ENCODE data around the gene LHFPL4. TPM values are rescaled to one million over a fixed set of nuclear protein-coding genes. Genes with fewer than 3 reads are reported as not detected.
"Not testable (repeated sequence)": the region's sequence is repeated elsewhere in the genome, so short reads cannot be mapped to it uniquely, and the experiment has no call there.

LHFPL4 gene
- total RNA-seq, 2 experiments from 2014 or later = not detected

DNA sequence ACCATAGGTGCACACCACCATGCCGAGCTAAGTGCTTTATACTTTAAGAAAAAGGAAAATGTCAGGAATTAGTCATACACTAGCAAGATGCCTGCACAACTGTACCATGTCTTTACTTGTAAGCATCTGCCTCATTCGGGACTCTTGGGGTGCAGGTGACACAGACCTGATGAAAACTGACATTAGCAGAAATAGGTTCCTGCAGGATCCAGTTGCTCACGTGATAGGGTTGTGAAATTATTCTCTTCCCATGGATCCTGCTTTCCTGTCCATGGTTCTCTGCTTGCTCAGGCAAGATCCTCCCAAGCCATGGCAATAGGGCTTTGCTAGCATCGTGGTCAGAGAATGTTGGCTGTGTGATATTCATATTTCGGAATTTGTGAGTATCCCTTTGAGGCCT lies 10.2 kb upstream of the LHFPL4 start:
- H3K4me1 Mint-ChIP-seq = no peaks in the 10 kb centered on the region
- H3K9me3 Mint-ChIP-seq (ENCODE audit: low read depth) = no peaks in the 10 kb centered on the region
- no peak for ATAC-seq
- H3K36me3 Mint-ChIP-seq = no peaks in the 10 kb centered on the region
- DNase-seq = no peak
- peaks cover 3% of the 10 kb centered on the region for H3K27me3 Mint-ChIP-seq
- H3K4me3 Mint-ChIP-seq = no peak overlapping the region
- H3K27ac Mint-ChIP-seq = no peak overlapping the region
- CTCF ChIA-PET = no interaction called here

DNA sequence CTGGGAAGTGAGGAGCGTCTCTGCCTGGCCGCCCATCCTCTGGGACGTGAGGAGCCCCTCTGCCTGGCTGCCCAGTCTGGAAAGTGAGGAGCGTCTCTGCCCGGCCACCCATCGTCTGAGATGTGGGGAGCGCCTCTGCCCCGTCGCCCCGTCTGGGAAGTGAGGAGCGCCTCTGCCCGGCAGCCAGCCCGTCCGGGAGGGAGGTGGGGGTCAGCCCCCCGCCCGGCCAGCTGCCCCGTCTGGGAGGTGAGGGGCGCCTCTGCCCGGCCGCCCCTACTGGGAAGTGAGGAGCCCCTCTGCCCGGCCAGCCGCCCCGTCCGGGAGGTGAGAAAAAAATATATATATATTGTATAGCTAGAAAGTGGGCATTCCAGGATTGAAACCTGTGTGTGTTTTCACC lies 6.4 kb upstream of the LHFPL4 start:
- H3K9me3 Mint-ChIP-seq (ENCODE audit: low read depth); H3K36me3 Mint-ChIP-seq; H3K27me3 Mint-ChIP-seq; H3K27ac Mint-ChIP-seq; H3K4me1 Mint-ChIP-seq; DNase-seq; ATAC-seq; CTCF ChIA-PET; H3K4me3 Mint-ChIP-seq: not testable (repeated sequence)

DNA sequence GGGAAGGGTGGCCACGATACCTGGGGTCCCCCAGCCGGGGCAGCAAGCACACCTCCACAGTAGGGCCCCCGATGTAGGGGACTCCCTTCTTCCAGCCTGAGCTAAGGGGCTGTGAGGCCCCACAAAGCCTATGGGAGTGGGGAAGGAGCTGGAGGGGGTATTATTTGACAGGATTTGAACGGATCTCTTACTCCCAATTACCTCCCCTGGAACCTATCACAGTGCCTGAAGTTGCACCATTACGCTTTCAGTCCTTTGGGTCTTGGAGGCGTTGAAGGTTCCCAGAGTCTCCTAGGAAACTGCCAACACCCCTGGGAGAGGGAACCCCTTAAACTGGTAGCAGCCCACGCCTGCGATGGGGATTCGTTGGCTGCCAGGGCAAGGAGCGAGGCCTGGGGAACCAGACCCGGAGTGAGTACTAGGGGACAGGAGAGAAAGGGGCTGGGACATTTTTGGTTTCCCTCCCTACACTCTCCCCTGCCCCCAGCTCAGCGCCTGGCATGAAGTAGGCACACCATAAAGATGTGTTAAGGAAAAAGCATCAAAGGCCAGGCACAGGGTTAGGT lies 409 bp upstream of the LHFPL4 start:
- Mint-ChIP-seq H3K36me3 (peaks cover 1% of the 10 kb centered on the region), H3K27me3 (peaks cover 50% of the 10 kb centered on the region), H3K4me3 (no peak overlapping the region), H3K9me3 (ENCODE audit: low read depth) (no peaks in the 10 kb centered on the region), H3K27ac (no peak overlapping the region), H3K4me1 (no peaks in the 10 kb centered on the region)
- CTCF ChIA-PET = no interaction called here
- ATAC-seq (no peak), DNase-seq (no peak)

DNA sequence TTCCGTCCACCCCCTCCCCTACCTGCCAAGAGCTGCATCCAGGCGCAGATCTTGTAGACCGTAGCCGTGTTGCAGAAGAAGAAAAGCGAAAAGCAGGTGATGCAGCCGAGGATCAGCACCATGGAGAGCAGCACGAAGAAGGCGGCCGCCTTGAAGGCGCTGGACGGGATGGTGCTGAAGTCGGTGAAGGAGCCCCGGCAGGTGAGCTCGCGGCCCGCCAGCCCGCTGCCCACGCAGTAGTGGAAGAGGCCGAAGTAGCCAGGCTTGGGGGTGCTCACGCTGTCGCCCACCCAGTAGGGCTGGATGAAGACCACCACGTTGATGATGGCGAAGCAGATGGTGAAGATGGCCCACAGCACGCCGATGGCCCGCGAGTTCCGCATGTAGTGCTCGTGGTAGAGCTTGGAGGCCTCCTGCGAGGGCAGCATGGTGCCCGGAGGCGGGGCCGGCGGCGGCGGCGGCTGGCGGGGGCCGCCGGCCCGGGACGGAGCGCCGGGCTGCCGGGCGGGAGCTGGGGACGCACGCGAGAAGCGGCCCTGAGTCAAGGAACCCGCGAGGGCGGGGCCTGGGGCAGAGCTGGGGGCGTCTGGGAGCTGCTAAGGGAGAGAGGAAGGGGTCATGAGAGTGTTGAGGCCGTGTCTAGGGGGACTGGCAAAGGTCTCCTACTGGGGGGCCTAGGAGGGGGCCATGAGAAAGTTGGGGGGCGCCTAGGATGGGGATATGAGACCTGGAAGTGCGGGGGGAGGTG lies 1.2 kb downstream of the LHFPL4 start:
- Mint-ChIP-seq H3K27me3 (peaks cover 55% of the 10 kb centered on the region), H3K27ac (no peak overlapping the region)

DNA sequence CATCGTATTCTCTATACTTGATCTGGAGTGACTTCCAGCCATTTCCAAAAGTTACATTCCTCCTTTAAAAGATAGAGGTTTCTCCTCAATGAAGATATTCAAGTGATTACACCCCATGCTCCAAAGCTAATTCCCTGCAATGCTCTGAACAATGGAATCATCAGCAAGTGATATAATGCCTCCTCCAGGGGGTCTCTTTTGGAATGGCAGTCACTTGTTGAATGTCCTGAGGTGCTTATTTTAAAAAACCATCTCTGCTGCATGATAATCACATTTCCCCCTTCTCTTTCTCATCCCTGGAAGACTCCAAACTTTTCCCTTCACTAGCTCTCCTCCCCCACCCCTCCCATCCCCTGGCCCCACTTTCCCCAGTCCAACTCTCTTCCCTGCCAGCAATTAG lies 2.6 kb downstream of the LHFPL4 start:
- Mint-ChIP-seq H3K27ac (no peak overlapping the region), H3K4me1 (no peaks in the 10 kb centered on the region), H3K9me3 (ENCODE audit: low read depth) (no peaks in the 10 kb centered on the region), H3K27me3 (peaks cover 57% of the 10 kb centered on the region), H3K4me3 (no peak overlapping the region), H3K36me3 (peaks cover 1% of the 10 kb centered on the region)
- CTCF ChIA-PET = no interaction called here
- DNase-seq (no peak), ATAC-seq (no peak)

More for the DNA sequence above, 1.2 kb downstream of the LHFPL4 start:
- CTCF ChIA-PET = no interaction called here
- no peaks in the 10 kb centered on the region for H3K4me1 Mint-ChIP-seq
- no peak for ATAC-seq
- no peak overlapping the region for H3K4me3 Mint-ChIP-seq
- H3K9me3 Mint-ChIP-seq (ENCODE audit: low read depth) = no peaks in the 10 kb centered on the region
- H3K36me3 Mint-ChIP-seq = peaks cover 1% of the 10 kb centered on the region
- DNase-seq = peak; percentile 61

DNA sequence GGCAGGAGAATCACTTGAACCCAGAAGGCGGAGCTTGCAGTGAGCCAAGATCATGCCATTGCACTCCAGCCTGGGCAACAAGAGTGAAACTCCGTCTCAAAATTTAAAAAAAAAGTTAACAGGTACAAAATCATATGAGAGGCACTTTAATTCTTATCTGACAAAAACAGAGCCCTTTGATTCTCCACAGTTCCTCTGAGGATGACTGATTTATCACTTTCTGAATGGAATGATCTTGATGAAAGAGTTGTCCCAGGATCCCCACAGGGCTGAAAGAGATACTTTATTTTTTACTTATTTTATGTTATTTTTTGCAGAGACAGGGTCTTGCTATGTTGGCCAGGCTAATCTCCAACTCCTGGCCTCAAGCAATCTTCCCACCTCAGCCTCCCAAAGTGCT lies 4.0 kb downstream of the LHFPL4 start:
- CTCF ChIA-PET = no interaction called here
- H3K4me3 Mint-ChIP-seq = no peak overlapping the region

DNA sequence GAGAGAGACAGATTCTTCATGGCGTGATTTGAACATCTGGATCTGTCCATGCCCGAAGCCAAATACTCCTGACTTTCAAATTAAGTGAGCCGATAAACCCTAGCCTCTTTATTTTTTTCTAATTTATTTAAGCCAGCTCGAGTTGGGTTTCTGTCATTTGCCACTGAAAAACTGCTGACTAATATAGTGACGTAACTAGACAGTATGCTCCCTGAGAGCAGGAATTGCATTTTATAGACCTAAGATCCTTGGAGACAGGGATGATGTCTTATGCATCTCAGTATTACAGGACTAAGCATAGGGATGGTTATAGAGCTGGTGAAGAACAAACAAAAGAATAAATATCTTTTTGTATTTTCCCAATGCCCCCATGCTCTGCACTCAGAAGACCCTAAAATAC lies 4.6 kb downstream of the LHFPL4 start:
- peaks cover 39% of the 10 kb centered on the region for H3K27me3 Mint-ChIP-seq
- H3K4me1 Mint-ChIP-seq = no peaks in the 10 kb centered on the region
- H3K36me3 Mint-ChIP-seq = peaks cover 1% of the 10 kb centered on the region
- DNase-seq (no peak), ATAC-seq (no peak)
- CTCF ChIA-PET = interaction anchor here (0.7 kb wide), 1 partner anchor 55 kb away, joined by 5 read pairs; no protein-coding TSS in a partner anchor
- no peaks in the 10 kb centered on the region for H3K9me3 Mint-ChIP-seq (ENCODE audit: low read depth)
- H3K4me3 Mint-ChIP-seq = no peak overlapping the region
- H3K27ac Mint-ChIP-seq = no peak overlapping the region

More for the DNA sequence above, 4.0 kb downstream of the LHFPL4 start:
- Mint-ChIP-seq H3K27ac (no peak overlapping the region), H3K36me3 (peaks cover 1% of the 10 kb centered on the region), H3K27me3 (peaks cover 46% of the 10 kb centered on the region), H3K9me3 (ENCODE audit: low read depth) (no peaks in the 10 kb centered on the region), H3K4me1 (no peaks in the 10 kb centered on the region)
- ATAC-seq = no peak
- DNase-seq = no peak

DNA sequence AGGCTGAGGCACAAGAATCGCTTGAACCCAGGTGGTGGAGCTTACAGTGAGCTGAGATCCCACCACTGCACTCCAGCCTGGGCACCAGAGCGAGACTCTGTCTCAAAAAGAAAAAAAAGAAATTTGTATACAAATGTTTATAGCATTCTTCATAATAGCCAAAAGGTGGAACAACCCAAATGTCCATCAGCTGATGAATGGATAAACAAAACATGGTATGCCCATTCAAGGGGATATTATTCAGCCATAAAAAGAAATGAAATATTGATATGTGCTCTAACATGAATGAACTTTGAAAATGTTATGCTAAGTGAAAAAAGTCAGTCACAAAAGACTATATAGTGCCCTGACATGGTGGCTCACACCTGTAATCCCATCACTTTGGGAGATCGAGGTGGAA lies 11.4 kb downstream of the LHFPL4 start:
- H3K9me3 Mint-ChIP-seq (ENCODE audit: low read depth) = no peaks in the 10 kb centered on the region
- no peak overlapping the region for H3K27ac Mint-ChIP-seq
- CTCF ChIA-PET = no interaction called here
- ATAC-seq = no peak
- no peaks in the 10 kb centered on the region for H3K36me3 Mint-ChIP-seq
- no peak overlapping the region for H3K4me3 Mint-ChIP-seq
- H3K27me3 Mint-ChIP-seq = peaks cover 8% of the 10 kb centered on the region
- H3K4me1 Mint-ChIP-seq = no peaks in the 10 kb centered on the region
- DNase-seq = no peak

DNA sequence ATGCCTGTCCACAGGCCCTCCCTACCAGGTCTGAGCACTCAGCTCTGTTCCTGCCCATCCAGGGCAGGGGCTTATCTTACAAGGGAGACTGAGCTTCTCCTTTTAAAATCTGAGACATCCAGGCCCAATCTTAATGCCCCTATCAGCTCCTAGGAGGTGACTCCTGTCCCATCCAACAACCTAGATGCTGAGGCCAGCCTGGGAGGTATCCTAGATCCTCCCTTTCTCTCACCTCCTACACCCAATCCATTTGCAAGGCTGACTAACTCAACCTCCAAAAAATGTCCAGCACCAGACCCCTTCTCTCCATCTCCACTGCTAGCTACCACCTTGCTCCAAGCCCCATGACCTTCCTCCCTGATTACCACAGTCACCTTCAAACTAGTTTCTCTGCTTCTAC lies 17.4 kb downstream of the LHFPL4 start:
- H3K4me1 Mint-ChIP-seq = no peaks in the 10 kb centered on the region
- H3K36me3 Mint-ChIP-seq = no peaks in the 10 kb centered on the region
- no peak for ATAC-seq

DNA sequence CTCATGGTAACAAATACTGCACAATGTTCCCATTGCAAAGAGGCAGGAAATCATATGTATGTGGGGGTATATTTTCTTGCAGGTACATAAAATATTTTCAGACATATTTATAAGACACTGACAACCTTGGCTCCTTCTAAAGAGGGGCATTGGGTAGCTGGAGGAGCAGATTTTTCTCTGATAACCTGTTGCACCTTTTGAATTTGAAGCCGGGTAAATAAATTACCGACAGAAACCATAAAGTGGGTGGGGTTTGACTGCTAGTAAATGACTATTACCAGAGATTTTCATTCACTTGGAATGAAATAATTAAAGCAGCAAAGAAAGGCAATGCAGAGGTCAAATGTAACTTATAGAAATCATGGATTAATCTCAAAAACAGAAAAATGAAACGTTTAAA lies 19.2 kb downstream of the LHFPL4 start:
- no peak for ATAC-seq
- CTCF ChIA-PET = no interaction called here
- no peak for DNase-seq
- Mint-ChIP-seq H3K4me1 (no peaks in the 10 kb centered on the region), H3K4me3 (no peak overlapping the region), H3K27me3 (peaks cover 13% of the 10 kb centered on the region), H3K27ac (no peak overlapping the region), H3K9me3 (ENCODE audit: low read depth) (no peaks in the 10 kb centered on the region), H3K36me3 (no peaks in the 10 kb centered on the region)

More for the DNA sequence above, 17.4 kb downstream of the LHFPL4 start:
- Mint-ChIP-seq H3K27me3 (peaks cover 10% of the 10 kb centered on the region), H3K9me3 (ENCODE audit: low read depth) (no peaks in the 10 kb centered on the region), H3K27ac (no peak overlapping the region), H3K4me3 (no peak overlapping the region)
- no peak for DNase-seq
- CTCF ChIA-PET = no interaction called here

DNA sequence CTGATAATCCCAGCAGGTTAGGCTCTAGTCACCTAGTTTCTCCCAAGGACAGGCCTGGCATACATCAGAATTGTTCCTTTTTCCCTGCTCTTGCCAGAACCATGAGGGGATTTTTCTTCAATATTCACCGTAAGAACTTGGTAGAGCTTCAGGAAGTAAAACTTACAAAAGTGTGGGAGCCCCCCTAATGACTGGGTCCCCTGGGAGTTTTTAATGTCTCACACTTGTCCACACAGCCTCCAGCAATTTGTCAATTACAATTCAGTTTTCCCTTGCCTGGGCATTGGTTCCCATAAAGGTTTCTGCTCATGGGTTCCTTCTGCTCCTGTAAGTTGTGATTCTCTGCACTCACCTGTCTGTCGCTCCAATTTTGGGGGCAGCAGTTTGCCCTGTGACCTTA lies 28.5 kb downstream of the LHFPL4 start:
- CTCF ChIA-PET = no interaction called here
- Mint-ChIP-seq H3K27ac (no peak overlapping the region), H3K9me3 (ENCODE audit: low read depth) (no peaks in the 10 kb centered on the region), H3K27me3 (peaks cover 33% of the 10 kb centered on the region), H3K4me3 (no peak overlapping the region), H3K4me1 (no peaks in the 10 kb centered on the region), H3K36me3 (no peaks in the 10 kb centered on the region)
- ATAC-seq = no peak
- no peak for DNase-seq

DNA sequence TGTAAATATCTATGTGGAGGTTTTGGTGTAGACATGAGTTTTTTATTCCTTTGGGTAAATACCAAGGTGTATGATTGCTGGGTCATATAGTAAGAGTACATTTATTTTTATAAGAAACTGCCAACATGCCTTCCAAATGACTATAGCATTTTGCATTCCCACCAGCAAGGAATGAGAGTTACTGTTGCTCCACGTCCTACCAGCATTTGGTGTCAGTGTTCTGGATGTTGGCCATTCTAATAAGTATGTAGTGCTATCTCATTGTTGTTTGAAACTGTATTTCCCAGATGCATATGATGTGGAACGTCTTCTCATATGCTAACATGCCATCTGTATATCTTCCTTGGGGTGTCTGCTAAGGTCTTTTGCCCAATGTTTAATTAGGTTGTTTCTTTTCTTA lies 38.7 kb downstream of the LHFPL4 start:
- Mint-ChIP-seq H3K4me3 (no peak overlapping the region), H3K27me3 (peaks cover 29% of the 10 kb centered on the region), H3K27ac (no peak overlapping the region), H3K9me3 (ENCODE audit: low read depth) (no peaks in the 10 kb centered on the region), H3K36me3 (no peaks in the 10 kb centered on the region), H3K4me1 (no peaks in the 10 kb centered on the region)
- CTCF ChIA-PET = interaction anchor here (0.6 kb wide), 1 partner anchor 69 kb away, joined by 4 read pairs; no protein-coding TSS in a partner anchor
- ATAC-seq (no peak), DNase-seq (no peak)

DNA sequence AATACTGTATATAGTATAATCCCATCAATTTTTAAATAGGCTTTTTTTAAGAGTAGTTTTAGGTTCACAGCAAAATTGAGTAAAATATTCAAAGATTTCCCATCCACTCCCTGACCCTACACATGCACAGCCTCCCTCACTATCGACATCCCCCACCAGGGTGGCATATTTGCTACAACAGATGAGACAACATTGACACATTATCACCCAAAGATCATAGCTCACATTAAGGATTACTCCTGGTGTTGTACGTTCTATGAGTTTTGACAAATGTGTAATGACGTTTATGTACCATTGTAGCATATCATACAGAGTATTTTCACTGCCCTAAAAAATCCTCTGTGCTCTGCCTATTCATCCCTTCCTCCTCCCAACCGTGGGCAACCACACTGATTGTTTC lies 39.3 kb downstream of the LHFPL4 start:
- no peaks in the 10 kb centered on the region for H3K4me1 Mint-ChIP-seq
- H3K27ac Mint-ChIP-seq = no peak overlapping the region
- CTCF ChIA-PET = no interaction called here
- ATAC-seq (no peak), DNase-seq (no peak)
- H3K27me3 Mint-ChIP-seq = peaks cover 26% of the 10 kb centered on the region
- no peaks in the 10 kb centered on the region for H3K9me3 Mint-ChIP-seq (ENCODE audit: low read depth)
- H3K4me3 Mint-ChIP-seq = no peak overlapping the region
- H3K36me3 Mint-ChIP-seq = no peaks in the 10 kb centered on the region

DNA sequence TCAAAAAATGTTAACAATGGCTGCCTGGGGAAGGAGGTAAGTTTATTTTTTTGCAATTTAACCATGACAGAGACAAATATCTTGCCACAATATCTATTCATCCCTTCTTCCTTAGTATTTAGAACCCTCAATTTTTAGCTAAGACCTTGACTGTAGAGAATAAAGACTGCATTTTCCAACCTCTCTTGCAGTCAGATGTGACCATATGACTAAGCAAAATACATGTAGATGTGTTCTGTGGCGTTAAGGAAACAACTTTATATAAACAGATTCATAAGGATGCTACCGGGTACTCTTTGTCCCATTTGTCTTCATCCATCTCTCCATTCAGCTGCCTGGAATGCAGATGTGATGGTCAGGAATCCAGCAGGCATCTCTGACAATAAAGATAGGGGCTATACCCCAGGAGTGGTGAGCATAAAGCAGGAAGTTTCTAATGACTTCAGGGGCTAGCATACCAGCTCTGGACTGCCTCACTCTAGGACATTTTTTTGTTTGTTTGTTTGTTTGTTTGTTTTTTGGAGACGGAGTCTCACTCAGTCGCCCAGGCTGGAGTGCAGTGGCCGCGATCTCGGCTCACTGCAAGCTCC lies 41.1 kb downstream of the LHFPL4 start:
- Mint-ChIP-seq H3K4me3 (no peak overlapping the region), H3K27ac (no peak overlapping the region), H3K9me3 (ENCODE audit: low read depth) (no peaks in the 10 kb centered on the region), H3K27me3 (peaks cover 24% of the 10 kb centered on the region), H3K4me1 (no peaks in the 10 kb centered on the region), H3K36me3 (no peaks in the 10 kb centered on the region)
- CTCF ChIA-PET = interaction anchor here (1.0 to 1.7 kb wide), 2 partner anchors 9 to 11 kb away, joined by 4 to 7 read pairs; no protein-coding TSS in a partner anchor
- ATAC-seq = no peak
- DNase-seq = no peak
